NCI-H187 (cell line): ENCODE results near the gene HHLA2.

Experiments
- DNase-seq, 2 experiments: peaks; one replicate each; lab custom pipeline; 2025; lab: John Stamatoyannopoulos, UW

HHLA2 gene

DNA sequence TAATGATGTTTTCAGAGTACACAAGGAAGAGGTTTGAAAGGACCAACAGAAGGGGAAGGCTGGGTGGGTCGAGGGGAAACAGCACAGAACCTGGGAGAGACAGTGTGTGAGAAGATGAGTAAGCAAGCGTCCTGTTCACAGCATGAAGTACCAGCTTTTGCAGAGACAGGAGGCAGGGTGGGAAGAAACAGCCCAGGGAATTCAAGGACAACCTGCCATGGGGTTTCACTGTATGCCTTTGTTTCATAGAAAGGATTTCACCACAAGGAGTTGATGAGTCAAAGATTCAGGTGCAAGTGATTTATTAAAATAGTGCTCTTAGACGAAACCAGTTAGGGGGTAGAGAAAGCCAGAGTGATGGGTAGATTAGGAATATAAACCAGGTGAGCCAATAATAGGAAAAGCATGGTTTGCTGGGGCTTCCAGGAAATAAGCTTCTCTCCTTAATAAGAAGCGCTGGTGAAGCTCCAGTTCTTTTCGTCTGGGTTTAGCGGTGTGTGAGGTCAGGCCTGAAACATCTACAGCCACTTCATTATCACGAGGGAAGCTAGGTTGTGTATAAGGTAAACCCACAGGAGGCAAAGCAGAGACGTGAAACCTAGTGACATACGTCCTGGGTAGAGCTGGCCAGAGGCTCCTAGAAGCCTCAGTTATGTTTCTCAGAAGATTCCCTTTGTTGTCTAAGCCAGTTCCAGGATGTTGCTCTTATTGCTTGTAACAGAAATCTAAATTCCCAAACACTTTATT, 3.9 kb downstream of the HHLA2 start:
- DNase-seq: no peak

DNA sequence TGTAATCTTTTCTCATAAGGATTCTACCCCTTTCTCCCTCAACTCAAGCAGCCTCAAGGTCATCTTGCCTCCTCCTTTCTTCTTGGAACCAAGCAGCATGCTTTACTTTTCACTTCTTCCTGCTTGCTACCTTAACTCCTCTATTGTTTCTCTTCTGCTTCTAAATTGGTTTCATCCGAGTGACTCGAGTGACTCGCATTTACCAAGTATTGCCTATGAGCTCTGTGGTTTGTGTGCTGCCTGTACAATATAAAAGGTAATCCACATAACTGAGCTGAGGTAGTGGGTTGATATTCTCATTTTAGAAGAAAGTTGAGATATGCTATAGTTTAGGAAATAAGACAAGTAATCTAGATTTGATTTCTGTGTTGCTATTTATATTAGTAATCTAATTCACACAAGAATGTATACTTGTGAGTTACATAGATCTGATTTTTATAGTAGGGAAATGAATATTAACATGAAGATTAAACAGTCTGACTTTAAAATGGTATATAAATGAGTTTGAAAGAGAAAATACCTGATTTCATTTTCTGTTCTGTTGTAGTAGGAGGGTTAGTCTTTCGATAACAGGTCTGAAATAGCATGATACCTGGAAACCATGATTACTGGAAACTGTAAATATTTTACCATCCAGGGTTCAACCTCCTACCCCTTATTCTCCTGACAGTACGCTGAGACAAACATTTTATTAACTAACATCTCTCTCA, 5.5 kb downstream of the HHLA2 start:
- no peak for DNase-seq

DNA sequence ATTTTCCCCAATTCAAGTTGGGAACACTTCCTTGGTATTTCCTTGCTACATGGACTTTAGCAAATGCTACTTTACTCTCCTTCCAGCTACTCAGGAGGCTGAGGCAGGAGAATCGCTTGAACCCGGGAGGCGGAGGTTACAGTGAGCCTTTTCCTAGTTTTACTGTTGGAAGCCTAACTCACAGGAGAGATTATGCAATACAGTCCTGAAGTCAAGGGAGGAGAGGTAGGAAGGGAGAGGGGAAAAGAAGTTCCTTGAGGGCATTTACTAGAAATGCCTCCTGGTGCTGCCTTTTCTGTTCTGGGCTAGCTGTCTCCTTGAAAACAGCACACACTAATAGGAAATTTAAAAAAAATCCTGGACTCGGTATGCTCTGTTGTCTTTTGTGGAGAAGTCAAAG, 6.2 kb downstream of the HHLA2 start:
- DNase-seq: no peak

DNA sequence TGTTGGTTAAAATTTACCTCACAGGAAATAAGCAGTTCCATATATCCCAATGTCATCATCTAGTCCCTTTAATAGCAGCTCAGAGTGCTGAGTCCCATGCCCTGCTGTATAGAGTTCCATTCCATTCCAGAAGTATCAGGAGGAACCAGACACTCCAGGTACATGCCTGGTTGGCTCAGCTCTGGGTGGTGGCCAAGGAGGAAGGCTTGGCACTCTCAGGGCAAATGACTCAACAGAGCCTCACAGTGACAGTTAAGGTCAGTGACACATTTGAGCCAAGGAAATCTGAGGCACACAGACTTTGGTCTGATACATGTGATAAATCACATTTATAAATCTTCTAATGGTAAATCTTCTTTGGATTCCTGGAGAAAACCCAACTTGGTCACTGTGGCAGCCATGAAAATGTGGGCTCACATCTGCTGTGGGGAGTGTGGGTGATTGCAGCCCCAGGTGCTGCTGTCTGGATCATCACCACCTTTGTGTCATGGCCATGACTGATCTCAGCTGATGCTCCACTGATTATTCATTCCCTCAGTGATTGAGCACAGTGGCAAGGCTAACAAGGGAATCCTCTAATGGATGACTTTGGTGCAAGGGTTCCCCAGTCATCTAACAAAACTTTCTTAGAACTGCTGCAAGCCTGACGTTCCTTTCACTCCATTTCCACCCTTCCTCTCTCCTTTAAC, 9.3 kb downstream of the HHLA2 start:
- no peak for DNase-seq

DNA sequence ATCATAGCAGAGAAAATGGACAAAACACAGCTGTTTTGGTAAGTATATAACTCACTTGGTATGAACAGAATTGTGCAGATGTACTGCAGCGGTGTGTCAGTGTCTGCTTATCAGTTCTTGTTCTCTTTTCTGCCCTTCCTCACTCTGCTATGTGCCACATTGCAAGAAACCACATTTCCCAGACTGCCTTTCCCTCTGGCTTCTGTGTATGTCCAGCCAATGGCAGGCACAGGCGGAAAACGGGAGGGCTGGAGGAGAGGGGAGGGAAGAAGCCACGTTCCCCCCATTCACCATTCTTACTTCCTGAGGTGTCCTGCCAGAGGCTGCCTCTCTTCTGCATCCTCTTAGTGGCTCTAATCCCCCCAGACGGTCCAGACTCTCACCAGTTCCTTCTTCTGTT, 15.4 kb downstream of the HHLA2 start:
- no peak for DNase-seq

DNA sequence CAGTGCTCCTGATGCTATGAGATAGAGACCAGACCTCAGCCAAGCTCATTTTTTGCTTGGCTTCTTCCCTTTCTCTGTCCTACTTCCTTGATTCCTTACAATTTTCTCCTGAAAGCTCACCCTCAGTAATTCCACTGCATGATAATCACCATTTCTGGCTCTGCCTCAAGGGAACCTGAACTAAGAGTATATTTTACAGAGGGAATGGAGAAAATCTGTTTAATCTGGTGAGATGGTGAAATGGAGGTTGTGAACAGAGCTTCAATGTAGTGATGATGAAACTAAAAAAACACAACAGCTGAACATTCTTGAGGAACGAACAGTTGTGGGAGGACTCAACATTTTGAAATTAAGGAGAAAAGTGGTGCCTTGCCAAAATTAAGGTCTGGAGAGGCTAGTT, 16.3 kb downstream of the HHLA2 start:
- DNase-seq: no peak

DNA sequence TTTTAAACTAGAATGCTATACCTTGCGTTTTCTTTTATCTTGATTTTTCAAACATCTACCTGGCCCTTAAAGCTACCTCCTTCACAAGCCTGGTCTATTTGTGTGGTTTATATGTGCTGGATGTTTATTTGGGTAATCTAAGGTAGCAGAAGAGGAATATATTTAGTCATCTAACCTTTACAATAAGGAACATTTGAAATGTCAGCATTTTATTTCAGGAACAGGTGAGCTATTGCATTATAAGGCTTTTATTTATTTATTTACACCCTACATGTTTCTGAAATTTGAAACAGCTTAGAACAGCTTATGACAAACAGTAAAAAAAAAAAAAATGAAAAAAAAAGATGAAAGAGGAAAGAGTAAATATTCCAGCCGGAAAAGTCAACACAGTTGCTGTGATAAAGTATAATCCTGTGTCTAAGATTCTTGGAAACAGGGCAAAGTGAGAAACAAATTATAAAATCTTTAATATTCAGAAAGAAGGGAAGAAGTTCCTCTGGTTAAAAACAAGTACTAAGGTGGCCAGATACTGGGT, 19.5 kb downstream of the HHLA2 start:
- no peak for DNase-seq

DNA sequence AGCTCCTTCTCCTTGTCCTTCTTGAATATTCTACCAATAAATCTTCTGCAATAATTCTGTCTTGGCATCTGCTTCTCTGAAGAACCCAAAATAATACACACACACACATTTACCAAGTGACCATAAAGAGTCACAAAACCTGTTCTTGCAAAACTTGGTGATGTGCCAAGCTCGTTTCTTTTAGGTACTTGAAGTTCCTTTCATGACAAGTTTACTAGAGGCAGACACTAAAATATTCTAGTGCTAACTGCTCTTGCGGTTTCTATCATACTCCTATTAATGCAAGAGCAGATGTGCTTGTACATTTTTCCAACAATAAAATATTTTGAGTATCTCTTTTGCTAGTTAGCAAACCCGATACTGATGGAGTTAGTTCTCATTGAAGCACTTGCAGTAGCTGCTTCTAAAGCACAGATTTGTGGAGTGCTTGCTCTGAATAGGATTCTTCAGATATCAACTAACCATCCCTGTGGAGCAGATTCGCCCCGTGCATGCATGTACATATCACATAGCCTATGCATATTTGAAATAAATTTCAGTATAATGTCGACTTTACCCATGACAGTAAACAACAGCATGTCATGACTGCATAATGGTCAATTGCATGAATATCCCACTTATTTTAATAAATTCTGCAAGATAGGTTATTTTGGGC, 23.2 kb downstream of the HHLA2 start:
- peak; percentile 46 to 75 for DNase-seq

DNA sequence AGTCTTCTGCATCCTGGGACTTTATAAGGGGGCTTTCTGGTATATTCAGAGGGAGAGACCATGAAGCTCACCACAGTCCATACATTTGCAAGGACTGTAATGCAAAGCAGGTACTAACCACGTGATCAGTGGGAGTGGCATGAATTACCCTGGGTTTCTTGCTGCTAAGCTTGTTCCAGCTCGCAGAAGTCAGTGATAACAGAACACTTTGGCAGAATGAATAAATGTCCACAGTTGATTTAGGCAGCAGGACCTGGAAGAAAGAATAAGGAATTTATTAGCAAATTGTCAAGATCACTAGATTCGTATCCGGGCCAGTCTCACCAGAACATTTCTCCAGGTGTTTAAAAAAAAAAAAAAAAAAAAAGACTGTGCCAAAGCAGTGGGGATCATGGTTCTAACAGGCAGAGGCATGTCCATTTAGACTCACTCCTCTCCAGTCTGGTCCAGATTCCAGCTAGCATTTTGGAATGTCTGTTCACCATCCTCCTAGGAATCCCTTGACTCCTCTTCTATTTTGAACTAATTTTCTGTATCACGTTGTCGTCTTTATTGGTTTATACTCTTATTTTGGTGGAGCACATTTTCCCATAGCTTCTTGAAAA, 24.5 kb downstream of the HHLA2 start:
- no peak for DNase-seq

DNA sequence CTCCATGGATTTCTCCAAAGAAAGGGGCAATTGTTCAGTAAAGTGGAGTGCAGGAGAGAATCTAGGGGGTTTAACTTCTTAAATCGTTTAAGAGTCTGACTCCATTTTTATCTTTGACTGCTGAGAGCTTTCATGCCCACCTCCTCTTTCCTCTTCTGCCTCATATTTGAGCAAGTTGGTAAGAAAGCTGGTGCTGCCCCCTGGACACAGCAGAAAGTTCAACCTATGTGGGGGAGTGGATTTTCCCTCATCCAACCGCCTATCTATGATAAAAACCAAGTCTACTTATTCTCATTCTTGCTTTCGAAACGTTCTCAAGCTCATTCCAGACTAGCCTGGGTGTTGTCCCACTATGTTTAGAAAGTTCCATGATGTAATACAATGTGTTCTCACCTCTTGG, 26.0 kb downstream of the HHLA2 start:
- no peak for DNase-seq

DNA sequence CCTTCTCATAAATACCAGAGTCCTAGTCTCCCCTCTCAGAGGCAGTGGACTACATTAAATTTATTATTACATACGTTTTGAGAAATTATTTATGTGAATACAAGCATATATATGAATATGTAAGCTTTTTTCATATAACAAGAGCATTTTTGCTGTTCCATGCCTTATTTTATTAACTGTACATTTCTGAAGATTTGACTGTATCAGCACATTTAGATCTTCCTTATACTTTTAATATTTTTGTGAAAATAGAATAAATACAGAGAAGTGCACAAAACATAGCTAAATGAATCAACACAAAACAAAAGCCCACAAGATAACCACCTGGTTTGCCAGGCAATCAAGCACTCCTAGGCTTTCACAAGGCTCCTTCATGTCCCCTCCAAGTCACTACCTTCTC, 27.8 kb downstream of the HHLA2 start:
- no peak for DNase-seq

DNA sequence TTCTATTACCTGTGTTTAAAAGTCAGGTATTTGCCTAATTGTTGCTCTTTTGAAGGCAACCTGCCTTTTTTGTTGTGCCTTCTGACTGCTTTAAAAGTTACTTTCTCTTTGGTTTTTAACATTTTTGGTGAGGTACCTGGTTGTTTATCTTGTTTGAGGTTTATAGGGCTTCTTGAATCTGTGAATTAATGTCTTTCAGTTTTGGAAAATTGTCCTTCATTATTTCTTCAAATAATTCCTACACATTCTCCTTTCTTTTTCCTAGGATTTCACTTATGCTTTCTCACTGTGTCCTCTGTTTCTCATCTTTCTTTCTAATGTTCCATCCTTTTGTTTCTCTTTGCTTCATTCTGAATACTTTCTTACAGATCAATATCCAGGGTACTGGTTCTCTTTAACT, 30.8 kb downstream of the HHLA2 start:
- no peak for DNase-seq

DNA sequence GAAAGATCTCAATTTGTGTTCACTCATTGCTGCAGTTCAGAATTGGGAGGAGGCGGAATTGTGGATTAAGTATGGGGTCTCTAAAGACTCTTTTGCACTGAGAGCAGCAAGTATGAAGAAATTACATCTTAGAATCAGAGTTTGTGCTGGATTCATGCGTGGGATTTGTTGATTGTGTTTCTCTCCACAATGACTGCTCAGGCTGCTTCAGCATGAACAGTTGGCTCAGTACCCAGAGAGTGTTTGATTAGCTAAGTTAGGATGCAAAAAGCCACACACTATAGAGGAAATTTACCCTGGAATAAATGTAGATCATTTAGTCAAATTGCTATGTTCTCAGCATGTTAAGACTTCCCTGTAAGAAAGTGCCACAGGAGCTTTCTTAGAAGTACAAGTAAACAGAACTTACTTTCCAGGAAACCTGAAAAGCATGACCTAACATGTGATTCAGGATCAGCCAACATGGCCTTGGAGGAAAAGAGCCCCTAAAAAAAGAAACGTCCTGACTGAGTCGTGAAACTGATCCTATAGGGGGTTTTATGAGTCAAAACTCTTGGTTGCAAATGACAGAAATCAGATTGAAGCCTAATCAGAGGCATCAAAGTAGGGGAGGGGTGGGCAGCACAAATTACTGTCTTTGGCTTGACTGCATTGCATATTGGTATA, 32.6 kb downstream of the HHLA2 start:
- DNase-seq: no peak

DNA sequence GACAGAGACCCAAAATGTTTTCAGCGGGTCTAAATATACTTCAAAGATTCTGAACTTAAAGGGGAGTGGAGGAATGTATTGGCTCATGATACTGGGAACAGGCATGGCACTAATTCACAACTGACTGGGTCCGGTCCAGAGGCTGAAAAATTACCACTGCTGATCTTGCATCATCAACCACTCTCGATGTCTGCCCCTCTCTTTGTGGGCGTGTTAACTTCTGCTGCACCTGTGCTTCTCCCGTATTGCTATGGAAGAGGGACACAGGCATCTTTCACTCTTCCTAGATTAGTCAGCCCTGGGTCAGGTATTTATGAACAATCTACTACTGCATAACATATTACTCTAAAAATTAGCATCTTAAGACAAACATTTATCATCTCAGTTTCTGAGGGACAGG, 33.2 kb downstream of the HHLA2 start:
- DNase-seq: no peak

DNA sequence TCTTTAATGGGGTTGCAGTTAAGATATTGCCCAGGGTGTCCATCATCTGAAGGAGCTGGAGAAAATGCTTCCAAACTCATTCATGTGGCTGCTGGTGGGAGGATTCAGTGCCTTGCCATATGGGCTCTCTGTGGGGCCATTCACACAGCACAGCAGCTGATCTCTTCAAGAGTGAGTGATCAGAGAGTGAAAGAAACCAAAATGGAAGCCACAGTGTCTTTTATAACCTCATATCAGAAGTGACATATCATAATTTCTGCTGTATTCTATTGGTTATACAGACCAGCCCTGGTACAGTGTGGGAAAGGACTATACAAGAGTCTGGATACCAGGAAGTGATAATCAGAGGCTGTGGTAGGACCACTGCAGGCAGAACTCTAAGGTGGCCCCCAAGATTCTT, 33.6 kb downstream of the HHLA2 start:
- no peak for DNase-seq

DNA sequence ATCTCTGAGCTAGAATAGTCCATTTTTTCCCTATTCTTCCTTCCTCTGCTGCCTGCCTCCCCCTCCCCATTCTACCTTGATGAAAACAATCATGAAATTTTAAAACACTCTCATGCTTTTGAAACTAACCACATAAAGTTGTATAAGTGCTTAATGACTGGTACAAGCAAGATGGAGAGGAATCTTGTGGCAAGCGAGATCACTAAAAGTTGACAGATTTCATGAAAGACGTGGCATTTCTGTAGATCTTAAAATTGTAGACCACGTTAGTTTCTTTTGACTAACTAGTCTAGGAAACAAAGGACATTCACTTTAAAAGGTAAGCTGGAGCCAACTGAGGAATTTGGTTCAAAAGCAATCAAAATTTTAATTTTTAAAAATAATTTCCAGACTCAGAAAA, 35.4 kb downstream of the HHLA2 start:
- no peak for DNase-seq

DNA sequence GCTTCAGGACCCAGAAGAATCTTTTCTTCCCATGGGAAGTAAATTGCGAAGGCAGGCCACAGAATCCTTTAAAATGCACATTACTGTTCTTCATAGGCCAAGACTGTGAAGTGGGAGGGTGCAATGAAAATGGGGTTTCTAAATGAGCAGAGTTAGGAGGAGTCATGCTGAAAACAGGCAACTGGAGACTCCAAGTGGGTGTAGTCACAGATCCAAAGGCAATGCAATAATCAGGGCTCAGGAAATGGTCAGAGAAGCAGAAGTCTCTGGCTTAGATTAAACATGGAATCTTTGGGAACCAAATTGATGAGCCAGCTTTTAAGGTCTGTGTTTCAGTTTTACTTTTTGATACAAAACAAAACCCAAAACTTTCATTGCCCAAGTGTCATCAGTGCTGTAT, 37.6 kb downstream of the HHLA2 start:
- DNase-seq: no peak

DNA sequence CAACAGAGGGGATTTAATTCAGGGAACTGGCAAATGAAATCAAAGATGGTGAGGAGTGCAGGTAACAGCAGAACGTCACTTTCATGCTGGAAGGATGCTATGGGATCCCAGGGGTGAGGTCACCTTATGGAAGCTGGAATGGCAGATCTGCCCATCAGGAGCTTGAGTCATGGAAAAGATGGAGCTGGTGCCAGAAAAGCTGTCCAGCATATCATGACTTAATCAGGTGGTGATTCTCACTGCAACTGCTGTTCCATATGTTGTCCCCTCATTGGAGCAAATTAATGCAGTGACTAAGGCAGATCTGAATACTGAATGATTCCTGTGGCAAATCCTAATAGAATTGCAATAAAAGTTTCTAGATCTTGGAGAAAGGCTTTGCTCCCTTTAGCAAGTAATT, 38.4 kb downstream of the HHLA2 start:
- DNase-seq: no peak

DNA sequence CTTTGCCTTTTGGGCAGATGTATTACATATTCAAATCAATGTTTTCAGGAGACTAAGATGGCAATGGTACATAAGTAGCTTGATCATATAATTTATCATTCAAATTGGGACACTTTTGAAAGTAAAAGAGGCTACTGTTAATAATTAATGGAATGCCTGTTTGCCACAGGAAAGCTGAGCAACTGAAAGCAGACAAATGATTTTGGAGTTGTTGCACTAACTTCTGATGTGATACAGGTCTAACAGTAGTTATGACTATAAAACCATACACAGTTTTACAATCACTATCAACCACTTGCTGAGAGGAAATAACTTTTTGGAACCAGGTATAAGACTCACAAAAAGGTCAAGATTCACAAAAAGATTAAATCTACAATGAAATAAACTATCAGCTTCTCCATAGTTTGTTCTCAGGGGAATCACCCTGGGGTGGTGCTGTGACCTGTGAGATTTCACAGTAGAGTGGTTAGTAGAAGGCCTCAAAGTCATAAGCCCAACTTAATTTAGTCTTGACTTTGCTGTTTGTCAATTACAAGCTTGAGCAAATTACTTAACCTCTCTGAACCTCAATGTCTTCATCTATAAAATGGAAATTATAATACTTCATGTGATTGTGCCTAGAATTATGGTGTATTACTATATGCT, 42.7 kb downstream of the HHLA2 start:
- DNase-seq: no peak

DNA sequence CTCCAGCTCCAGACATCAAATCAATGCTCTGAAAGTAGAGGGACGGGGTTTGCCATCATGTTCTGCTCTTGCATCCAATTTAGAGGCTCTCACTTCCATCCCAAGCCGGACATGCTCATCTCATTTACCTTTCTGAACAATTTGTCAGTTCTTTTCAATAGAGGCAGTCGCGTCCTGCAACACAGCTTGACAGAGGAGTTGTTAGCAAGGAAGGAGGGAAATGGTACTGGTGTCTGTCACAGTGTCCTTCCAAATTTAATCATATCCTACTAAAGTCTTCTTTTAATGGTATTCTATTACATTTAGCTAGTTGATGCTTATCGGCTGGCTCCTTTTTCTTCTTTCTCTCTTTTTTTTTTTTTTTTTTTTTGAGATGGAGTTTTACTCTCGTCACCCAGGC, 45.6 kb downstream of the HHLA2 start:
- DNase-seq: no peak
